OCI-LY3 (cell line): ENCODE data around the gene GSTM2.
A peak's percentile ranks its signal among the peaks of the same experiment; 100 is the strongest.

Source experiments
- EZH2phosphoT487 ChIP-seq: fragments of 200-600 bp; shearing (Covaris generic); IDR thresholded peaks from 2 replicates; pipeline ENCODE4 v1.6.1; 2018; ENCODE audit warnings: antibody characterized with exemption, mixed run types, low read depth
- TF ChIP-seq, protein P1 (sequence below): fragments of 200-600, 300-600 bp; sonication (generic); IDR thresholded peaks from 2 replicates; pipeline ENCODE4 v1.5.1; 2014; ENCODE audit warnings: antibody characterized with exemption, low read length, low read depth

DNA sequence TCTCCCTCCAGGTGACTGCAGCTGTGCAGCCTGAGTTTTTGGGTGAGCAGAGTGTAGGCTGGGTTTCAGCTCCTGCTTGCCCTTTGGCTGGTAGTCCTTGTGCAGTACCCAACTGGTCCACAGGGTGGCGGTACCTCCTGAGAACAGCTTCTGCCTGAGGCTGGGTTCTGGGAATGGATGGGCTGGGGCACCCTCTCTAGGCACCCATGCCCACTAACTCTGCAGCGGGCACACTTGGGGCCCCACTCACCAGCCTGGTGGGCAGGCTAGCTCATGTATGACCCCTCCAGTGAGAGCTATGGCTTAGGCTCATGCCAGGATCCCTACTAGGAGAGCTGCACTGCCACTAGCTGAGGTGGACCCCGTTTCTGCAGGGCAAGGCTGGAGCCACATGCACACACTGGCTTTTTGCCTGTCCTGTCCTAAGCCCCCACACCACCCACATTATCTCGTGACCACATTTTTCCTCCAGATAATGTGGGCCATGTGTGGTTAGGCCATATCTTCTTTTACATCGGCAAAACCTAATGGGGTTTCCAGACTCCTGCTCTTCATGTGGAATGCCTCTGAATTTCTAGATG, 27.5 kb upstream of the GSTM2 start:
- TF ChIP-seq, protein P1, sequence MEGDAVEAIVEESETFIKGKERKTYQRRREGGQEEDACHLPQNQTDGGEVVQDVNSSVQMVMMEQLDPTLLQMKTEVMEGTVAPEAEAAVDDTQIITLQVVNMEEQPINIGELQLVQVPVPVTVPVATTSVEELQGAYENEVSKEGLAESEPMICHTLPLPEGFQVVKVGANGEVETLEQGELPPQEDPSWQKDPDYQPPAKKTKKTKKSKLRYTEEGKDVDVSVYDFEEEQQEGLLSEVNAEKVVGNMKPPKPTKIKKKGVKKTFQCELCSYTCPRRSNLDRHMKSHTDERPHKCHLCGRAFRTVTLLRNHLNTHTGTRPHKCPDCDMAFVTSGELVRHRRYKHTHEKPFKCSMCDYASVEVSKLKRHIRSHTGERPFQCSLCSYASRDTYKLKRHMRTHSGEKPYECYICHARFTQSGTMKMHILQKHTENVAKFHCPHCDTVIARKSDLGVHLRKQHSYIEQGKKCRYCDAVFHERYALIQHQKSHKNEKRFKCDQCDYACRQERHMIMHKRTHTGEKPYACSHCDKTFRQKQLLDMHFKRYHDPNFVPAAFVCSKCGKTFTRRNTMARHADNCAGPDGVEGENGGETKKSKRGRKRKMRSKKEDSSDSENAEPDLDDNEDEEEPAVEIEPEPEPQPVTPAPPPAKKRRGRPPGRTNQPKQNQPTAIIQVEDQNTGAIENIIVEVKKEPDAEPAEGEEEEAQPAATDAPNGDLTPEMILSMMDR: peak; percentile 71
- no peak for TF ChIP-seq EZH2phosphoT487
